ENCODE measurements around the gene RBBP4.

- TF ChIP-seq POLR2A (IDR thresholded peaks at IDR 0.05) (no peak), CTCF (IDR thresholded peaks at IDR 0.05) (no peak)
These were observed 44.2 kb upstream of the RBBP4 start for GRCh38 chr1:32606565-32607371.

All from transverse colon (tissue), 3 donors.